GM18951 (cell line): ENCODE measurements around the gene SLC25A14.

Source experiments
- POLR2A ChIP-seq: IDR thresholded peaks from 4 replicates; pipeline ENCODE4 v1.6.1; 2011; ENCODE audit warnings: mild to moderate bottlenecking; ENCODE audit not compliant: insufficient read length, insufficient read depth; ENCODE audit errors: extremely low read depth
- in situ Hi-C: fragments of 300-500 bp; cut with MboI; formaldehyde crosslinking; loops from one replicate; pipeline ENCODE4 v1.12.0; 2022; ENCODE audit warnings: low sequenced_read_pairs, mixed read lengths, inconsistent platforms; ENCODE audit not compliant: unreplicated experiment

Gene SLC25A14

DNA sequence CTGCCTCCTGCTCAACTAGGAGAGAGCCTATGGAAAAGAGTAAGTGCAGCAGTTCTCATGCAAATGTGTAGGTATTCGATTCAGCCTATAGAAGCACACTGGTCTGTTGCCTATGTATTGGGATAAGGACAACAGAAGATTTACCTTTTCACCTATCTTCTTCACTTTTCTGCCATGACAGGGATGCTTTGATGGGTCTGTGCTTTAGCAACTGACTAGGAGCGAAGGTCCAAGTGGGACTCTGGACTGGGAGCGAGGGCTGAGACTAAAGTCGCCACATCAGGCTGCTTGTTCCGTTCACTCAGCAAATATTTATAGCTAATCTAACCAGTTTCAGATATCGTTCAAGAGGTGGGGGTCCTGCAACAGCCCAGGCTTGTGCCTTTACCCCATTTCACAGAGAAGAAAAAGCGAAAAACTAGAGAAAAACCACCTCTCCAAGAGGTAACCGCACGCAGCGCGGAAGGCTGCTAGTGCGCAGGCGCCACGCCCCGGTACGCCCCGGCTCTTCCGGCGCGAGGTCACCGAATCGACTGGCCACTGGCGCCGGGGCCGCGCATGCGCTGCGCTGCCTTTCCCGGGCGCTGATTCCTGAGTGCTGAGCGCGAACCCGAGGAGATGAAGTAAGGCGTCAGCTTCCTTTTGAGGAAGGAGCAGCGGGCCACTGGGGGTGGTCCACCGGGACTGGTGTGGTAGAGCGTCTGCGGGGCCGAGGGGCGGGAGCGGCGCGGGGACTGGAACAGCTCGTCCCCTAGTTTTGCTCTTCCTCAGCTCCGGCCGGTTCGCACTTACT is 61.9 kb downstream of the SLC25A14 start, which contains the start of gene RBMX2:
TSS of gene RBMX2 (plus strand) at position 573 of the 793 bp plus-strand sequence. CDS start at position 619, 46 bp downstream.
- in situ Hi-C loops, result no loop called here
- TF ChIP-seq POLR2A, result peak; percentile 76

DNA sequence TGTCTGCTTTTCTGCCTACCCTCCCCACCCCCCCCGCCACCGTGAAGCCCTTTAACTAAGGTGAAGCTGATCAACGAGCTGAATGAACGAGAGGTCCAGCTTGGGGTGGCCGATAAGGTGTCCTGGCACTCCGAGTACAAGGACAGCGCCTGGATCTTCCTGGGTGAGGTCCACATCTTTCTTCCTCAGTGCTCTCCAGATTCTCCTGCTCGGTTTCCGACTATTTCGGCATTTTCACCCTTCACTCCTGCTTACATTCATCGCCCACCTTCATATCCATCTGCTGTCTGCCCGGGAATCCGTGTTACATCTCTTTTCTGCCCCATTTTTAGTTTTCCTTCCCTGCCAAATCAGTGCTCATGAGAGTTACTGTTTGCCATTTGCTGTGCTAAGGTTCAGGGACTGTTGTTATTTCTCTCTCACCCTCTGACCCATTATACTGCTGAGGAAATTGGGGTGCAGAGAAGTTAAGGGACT is 62.5 kb downstream of the SLC25A14 start:
- TF ChIP-seq POLR2A, result no peak
- in situ Hi-C loops, result no loop called here

DNA sequence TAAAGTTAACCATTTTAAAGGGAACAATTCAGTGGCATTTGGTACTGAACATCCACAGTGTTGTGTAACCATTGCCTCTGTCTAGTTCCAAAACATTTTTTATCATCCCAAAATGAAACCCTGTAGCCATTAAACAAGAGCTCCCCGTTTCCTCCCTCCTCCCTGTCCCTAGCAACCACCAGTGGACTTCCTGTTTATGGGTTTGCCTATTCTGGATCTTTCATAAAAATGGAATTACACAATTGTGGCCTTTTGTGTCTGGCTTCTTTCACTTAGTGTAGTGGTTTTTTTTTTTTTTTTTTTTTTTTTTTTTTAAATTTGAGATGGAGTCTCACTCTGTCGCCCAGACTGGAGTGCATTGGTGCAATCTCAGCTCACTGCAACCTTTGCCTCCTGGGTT is 73.7 kb downstream of the SLC25A14 start:
- in situ Hi-C loops, result no loop called here
- no peak for TF ChIP-seq POLR2A

DNA sequence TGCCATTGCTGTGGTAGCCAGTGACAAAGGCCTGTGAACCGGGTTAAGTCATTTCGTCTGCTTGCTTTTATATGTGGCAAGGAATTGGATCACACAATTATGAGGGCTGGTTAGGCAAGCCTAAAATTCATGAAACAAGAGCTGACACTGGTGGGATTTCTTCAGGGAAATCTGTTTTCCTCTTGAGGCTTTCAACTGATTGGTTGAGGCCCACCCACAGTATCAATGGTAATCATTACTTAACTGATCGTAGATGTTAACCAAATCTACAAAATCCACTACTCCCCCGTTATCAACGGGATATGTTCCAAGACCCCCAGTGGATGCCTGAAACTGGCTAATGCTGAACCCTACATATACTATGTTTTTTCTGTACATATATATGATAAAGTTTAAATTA is 75.1 kb downstream of the SLC25A14 start:
- TF ChIP-seq POLR2A, result no peak
- in situ Hi-C loops, result no loop called here

DNA sequence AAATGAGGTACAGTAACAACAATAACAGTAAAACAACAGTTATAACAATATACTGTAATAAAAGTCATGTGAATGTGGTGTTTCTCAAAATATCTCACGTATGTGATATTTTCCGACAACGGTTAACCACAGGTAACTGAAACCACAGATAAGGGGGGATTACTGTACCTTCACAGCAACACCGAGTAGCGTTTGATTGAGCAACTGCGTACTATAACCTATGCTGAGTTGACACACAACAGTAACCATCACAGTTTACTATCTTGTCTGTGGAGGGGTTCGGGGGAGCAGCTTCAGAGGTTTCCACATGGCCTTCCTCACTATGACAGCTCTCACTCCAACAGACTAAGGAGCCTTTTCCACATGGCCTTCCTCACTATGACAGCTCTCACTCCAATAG is 75.5 kb downstream of the SLC25A14 start:
- no peak for TF ChIP-seq POLR2A
- in situ Hi-C loops, result no loop called here

DNA sequence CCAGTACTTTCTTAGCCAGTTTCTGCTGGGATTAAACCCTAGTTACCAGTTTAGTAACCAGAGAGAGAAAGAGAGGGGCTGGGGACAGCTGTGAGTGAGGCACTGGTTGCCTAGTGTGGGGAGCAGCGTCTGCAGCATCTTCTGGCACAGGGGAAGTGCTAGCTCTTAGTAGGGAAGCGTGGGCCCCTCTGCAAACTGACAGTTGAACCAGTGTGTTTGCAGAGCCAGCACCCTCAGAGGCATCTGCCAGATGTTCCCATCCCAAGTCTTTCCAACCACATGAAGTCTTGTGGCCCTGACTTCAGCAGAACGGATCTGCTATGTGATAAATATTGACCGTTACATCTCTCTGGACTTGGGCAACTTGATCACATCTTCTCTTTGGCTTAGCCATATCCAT is 77.1 kb downstream of the SLC25A14 start:
- no peak for TF ChIP-seq POLR2A
- in situ Hi-C loops, result no loop called here

DNA sequence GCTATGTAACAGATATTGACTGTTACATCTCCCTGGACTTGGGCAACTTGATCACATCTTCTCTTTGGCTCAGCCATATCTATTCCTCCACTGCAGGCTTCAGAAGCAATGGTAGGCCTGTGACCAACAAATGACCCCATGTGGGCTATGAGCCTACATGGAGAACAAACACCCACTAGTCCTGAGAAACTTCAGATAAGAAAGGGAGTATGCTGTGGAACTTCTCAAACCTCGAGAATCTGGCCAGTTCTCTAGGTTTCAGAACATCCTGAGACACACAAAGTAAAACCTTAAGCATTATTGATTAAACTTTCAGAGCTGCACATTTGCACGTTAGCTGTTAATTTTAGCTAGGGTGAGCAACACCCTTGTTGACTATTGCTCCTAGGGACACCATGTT is 78.3 kb downstream of the SLC25A14 start:
- no peak for TF ChIP-seq POLR2A
- in situ Hi-C loops, result no loop called here

DNA sequence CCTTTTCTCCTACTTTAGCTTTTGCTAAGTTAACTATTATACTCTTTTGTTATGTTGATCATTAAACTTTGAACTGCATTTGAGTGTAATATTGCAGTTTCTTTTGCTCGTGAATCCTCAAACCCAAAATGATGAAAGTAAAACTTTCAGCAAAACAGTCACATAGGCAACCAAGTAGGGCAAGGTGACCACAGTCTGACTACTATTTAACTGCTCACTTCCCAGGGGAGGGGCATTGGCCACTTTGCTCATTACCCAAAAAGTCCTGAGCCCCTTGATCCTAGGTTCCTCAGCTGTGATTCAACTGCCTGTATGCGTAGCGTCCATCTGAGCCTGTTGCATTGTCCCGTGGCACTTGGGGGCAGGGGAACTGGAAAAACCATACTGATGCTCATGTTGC is 79.0 kb downstream of the SLC25A14 start:
- no peak for TF ChIP-seq POLR2A
- in situ Hi-C loops, result no loop called here

DNA sequence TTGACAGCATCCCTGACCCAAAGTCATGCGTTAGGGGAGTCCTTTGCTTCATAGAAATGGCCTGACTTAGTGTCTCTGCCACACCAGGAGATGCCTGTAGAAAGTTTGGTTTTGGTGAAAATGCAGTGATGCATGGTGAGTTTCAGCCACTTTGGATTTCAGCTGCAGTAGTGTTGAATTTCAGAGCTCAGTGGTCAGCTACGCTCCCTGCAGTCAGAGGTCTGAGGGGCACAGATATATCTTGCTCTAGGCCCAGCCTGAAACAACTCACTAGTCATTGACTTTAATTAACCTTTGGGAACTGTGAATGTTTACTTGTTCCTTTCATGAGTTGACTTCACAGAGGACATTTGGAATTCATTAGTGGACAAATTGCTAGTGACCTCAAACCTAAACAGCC is 79.5 kb downstream of the SLC25A14 start:
- in situ Hi-C loops, result no loop called here
- TF ChIP-seq POLR2A, result no peak
